AG04449 (cell line): ENCODE measurements around the gene DDT.
"Not testable (repeated sequence)": the region's sequence is repeated elsewhere in the genome, so short reads cannot be mapped to it uniquely, and the experiment has no call there.

ENCODE experiments used
- CTCF ChIA-PET: fragments of 350-600 bp; formaldehyde crosslinking; extraction: SDS; loops from one replicate; lab custom pipeline; 2021; ENCODE audit warnings: antibody characterized with exemption; lab: Yijun Ruan, JAX
- POLR2A ChIA-PET: fragments of 400-600, 350-600 bp; formaldehyde crosslinking; extraction: SDS; loops from one replicate; lab custom pipeline; 2020; ENCODE audit warnings: antibody characterized with exemption, inconsistent platforms; lab: Yijun Ruan, JAX
- DNase-seq: peaks from one replicate; pipeline ENCODE4 v3.0.0-alpha.2; 2010; ENCODE audit warnings: low read depth, low spot score
- H3K4me3 ChIP-seq: 2 replicates; pipeline ENCODE4 v1.5.1; 2011; ENCODE audit warnings: low read depth, mild to moderate bottlenecking, control low read depth, low read length
- CTCF ChIP-seq: IDR thresholded peaks from one replicate; pipeline ENCODE4 v1.5.1; 2011; ENCODE audit warnings: mild to moderate bottlenecking, moderate library complexity, low read length, control low read depth, inconsistent platforms; ENCODE audit not compliant: insufficient read depth; ENCODE audit errors: missing control alignments

DDT gene

GRCh38 chr22:23974345-23974744 is at the start of gene DDT:
Gene DDT (minus strand): TSS chr22:23974441. CDS start chr22:23974414, 27 bp downstream.
- CTCF ChIA-PET, H3K4me3 ChIP-seq, POLR2A ChIA-PET, DNase-seq: not testable (repeated sequence)

GRCh38 chr22:24023204-24023789 is 49.1 kb upstream of the DDT start:
- POLR2A ChIA-PET, result no interaction called here
- TF ChIP-seq CTCF, result no peak
- CTCF ChIA-PET, result no interaction called here

DNA sequence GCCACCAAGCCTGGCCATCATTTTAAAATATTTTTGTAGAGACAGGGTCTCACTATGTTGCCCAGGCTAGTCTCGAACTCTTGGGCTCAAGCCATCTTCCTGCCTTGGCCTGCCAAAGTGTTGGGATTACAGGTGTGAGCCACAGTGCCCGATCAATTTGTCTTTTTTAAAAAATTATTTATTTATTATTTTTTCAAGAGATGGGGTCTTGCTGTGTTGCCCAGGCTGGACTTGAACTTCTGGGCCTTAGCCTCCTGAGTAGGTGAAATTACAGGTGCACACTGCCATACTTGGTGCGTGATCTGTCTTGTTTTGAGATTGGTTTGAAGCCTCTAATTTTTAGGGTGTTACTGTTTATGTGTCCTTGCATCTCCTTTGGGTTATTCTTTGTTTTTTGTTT is 47.1 kb upstream of the DDT start:
- CTCF ChIA-PET, result interaction anchor here (0.6 kb wide), 1 partner anchor 13 kb away, joined by 3 read pairs; no protein-coding TSS in a partner anchor
- no peak for TF ChIP-seq CTCF

More at GRCh38 chr22:24023204-24023789, 49.1 kb upstream of the DDT start:
- H3K4me3 ChIP-seq, result no peak overlapping the region
- DNase-seq, result no peak

DNA sequence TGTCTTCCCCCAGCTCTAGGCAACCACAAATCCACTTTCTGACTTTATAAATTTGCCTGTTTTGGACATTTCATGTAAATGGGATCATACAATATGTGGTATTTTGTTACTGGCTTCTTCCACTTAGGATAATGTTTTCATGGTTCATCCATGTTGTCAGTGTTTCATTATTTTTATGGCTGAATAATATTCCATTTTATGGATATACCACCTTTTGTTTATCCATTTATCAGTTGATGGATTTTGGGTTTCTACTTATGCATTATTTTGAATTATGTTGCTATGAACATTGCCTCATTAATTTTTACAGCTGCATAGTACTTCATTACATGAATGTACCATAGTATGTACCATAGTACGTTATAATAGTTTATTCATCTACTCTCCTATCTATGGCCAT is 41.9 kb upstream of the DDT start:
- ChIA-PET POLR2A (no interaction called here), CTCF (interaction anchor here (1.4 kb wide), 1 partner anchor 141 kb away, joined by 6 read pairs; no protein-coding TSS in a partner anchor)
- TF ChIP-seq CTCF, result no peak
- DNase-seq, result no peak
- no peak overlapping the region for H3K4me3 ChIP-seq

More for the DNA sequence above, 47.1 kb upstream of the DDT start:
- DNase-seq, result no peak
- H3K4me3 ChIP-seq, result no peak overlapping the region
- POLR2A ChIA-PET, result no interaction called here

GRCh38 chr22:24011735-24012068 is 37.5 kb upstream of the DDT start:
- ChIA-PET CTCF (interaction anchor here (1.5 kb wide), 1 partner anchor 8 kb away, joined by 6 read pairs; no protein-coding TSS in a partner anchor), POLR2A (interaction anchor here (1.2 kb wide), 1 partner anchor 51 kb away, joined by 5 read pairs; no protein-coding TSS in a partner anchor)
- no peak for TF ChIP-seq CTCF
- H3K4me3 ChIP-seq, result peak overlapping the region; percentile 92
- no peak for DNase-seq

GRCh38 chr22:24010018-24010391 is 35.8 kb upstream of the DDT start:
- DNase-seq, result no peak
- POLR2A ChIA-PET, result no interaction called here
- H3K4me3 ChIP-seq, result no peak overlapping the region
- no peak for TF ChIP-seq CTCF
- CTCF ChIA-PET, result interaction anchor here (0.9 to 2.2 kb wide), 3 partner anchors 29 to 147 kb away, joined by 3 to 11 read pairs (median 5); no protein-coding TSS in a partner anchor
